ENCODE measurements around the gene PTPRH.
A peak's percentile ranks its signal among the peaks of the same experiment; 100 is the strongest.

The PTPRH gene, protein sequence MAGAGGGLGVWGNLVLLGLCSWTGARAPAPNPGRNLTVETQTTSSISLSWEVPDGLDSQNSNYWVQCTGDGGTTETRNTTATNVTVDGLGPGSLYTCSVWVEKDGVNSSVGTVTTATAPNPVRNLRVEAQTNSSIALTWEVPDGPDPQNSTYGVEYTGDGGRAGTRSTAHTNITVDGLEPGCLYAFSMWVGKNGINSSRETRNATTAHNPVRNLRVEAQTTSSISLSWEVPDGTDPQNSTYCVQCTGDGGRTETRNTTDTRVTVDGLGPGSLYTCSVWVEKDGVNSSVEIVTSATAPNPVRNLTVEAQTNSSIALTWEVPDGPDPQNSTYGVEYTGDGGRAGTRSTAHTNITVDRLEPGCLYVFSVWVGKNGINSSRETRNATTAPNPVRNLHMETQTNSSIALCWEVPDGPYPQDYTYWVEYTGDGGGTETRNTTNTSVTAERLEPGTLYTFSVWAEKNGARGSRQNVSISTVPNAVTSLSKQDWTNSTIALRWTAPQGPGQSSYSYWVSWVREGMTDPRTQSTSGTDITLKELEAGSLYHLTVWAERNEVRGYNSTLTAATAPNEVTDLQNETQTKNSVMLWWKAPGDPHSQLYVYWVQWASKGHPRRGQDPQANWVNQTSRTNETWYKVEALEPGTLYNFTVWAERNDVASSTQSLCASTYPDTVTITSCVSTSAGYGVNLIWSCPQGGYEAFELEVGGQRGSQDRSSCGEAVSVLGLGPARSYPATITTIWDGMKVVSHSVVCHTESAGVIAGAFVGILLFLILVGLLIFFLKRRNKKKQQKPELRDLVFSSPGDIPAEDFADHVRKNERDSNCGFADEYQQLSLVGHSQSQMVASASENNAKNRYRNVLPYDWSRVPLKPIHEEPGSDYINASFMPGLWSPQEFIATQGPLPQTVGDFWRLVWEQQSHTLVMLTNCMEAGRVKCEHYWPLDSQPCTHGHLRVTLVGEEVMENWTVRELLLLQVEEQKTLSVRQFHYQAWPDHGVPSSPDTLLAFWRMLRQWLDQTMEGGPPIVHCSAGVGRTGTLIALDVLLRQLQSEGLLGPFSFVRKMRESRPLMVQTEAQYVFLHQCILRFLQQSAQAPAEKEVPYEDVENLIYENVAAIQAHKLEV

DNA sequence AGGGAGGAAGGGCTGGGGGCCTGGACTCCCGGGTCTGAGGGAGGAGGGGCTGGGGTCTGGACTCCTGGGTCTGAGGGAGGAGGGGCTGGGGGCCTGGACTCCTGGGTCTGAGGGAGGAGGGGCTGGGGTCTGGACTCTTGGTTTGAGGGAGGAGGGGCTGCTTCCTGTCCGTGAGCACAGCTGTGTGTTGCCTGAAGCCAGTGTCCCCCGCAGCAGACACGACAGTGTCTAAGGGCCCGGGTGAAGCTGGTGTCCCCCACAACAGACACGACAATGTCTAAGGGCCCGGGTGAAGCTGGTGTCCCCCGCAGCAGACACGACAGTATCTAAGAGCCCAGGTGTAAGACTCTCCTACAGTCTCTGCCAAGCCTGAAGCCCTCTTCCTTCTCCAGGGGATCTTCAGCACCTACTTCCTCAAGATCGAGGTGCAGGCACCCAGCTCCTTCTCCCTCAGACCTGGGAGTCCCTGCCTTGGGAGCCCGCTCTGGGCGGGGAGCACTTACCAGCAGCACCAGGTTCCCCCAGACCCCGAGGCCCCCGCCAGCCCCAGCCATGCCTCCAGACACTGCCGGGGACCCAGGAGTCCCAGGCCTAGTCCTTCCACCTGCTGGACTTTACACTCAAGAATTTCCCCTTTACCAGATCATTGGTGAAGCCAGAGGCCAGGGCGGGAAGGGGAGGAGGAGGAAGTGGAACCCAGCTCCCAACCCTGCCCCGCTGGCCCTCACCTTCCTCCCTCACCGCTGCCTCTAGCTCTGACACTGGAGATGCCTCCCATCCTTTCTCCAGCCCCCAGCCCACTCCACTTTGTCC lies at the start of gene PTPRH:
TSS of gene PTPRH (minus strand) at position 622 of the 813 bp plus-strand sequence. CDS start at position 554, 68 bp downstream.
- Histone ChIP-seq H3K27ac (ENCODE audit: low read depth, low read length) (no peak within 1 kb of the TSS), H3K9ac (ENCODE audit: low read length in 5 of 5) (no peak within 1 kb of the TSS), H3K4me1 (ENCODE audit: control insufficient read depth in 5 of 5, insufficient read depth in 5 of 5, low read length in 5 of 5) (peaks cover 0 to 8% (median 6%) of the 10 kb centered on the region in 5 donors), H3K36me3 (ENCODE audit: control insufficient read depth in 5 of 5, insufficient read depth in 5 of 5, low read length in 5 of 5) (no peaks in the 10 kb centered on the region), H3K9me3 (ENCODE audit: control insufficient read depth in 5 of 5, low read length in 5 of 5) (peaks cover 4 to 14% (median 11%) of the 10 kb centered on the region in 5 donors), H3K27me3 (ENCODE audit: control insufficient read depth in 5 of 5, insufficient read depth in 4 of 5, low read length in 5 of 5) (peaks cover 3 to 16% (median 8%) of the 10 kb centered on the region in 5 donors), H3K4me3 (ENCODE audit: low read depth in 1 of 5, low read length in 5 of 5) (no peak within 1 kb of the TSS)

DNA sequence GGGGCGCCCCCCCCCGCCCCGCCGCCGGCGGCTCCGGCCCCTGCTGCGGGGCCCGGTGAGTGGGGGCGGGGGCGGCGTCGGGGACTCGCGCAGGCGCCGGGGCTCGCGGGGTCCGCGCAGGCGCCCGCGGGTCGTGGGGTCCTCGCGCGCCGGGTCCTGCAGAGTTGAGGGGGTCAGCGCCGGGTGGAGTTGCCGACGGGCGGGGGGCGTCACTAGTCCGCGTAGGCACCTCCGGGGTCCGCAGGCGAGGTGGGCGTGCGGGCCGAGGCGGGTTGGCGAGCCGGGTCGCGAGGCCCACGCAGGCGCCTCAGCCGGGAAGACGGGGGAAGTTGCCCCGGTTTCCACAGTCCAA lies 49.2 kb upstream of the PTPRH start:
- Histone ChIP-seq H3K36me3 (ENCODE audit: control insufficient read depth in 5 of 5, insufficient read depth in 5 of 5, low read length in 5 of 5) (peaks cover 0 to 6% (median 2%) of the 10 kb centered on the region in 5 donors), H3K27ac (ENCODE audit: low read depth, low read length) (peak overlapping the region; percentile 86), H3K4me3 (ENCODE audit: low read depth in 1 of 5, low read length in 5 of 5) (peak overlapping the region in 4 of 5 donors; percentile 85 to 95 (median 90)), H3K9me3 (ENCODE audit: control insufficient read depth in 5 of 5, low read length in 5 of 5) (no peaks in the 10 kb centered on the region), H3K27me3 (ENCODE audit: control insufficient read depth in 5 of 5, insufficient read depth in 4 of 5, low read length in 5 of 5) (no peaks in the 10 kb centered on the region), H3K9ac (ENCODE audit: low read length in 5 of 5) (peak overlapping the region; percentile 48 to 95 (median 94)), H3K4me1 (ENCODE audit: control insufficient read depth in 5 of 5, insufficient read depth in 5 of 5, low read length in 5 of 5) (peaks cover 19 to 58% (median 54%) of the 10 kb centered on the region in 5 donors)

DNA sequence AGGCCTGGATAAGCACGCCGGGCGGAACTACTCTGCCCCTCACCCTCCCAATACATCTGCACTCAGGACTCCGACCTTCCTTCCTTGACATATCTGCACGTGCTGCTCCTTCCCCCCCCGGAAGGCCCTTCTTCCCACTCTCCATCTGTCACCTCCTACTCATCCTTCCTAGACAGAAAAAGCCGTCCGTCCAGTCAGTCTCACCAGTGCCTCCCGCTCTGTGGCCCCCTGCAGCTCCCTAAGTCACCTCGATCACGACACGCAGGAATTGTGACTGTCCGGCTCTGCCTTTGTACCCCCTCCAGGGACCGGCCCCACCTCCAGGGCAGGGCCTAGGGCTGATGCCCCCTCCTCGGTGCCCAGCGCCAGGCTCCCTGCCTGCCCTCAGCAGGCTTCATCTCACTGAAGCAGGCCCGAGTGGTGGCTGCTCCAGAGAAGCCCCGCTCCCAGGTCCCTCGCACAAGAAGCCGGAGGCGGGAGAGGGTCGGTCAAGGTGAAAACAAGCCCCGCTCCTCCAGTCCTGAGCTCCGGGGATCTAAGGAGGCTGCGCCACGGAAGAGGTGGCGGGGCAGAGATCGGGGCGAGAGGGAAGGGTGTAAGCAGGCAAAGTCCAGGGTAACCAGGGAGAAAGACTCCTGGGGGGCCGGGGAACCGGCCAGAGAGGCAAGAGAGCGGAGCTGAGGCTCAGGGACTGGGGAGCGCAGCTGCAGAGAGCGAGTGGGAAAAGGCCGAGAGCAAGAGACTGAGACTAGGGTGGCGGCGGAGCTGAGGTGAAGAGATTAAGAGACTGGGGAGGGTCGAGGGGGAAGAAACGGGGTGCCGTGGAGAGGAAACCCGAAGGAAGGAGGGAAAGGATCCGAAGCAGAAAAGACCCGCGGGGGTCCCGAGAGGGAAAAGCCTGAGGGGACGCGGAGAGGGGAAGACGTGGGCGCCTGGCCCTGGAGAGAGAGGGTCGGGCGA lies 48.4 kb upstream of the PTPRH start:
- Histone ChIP-seq H3K27ac (ENCODE audit: low read depth, low read length) (peak overlapping the region; percentile 57), H3K36me3 (ENCODE audit: control insufficient read depth in 5 of 5, insufficient read depth in 5 of 5, low read length in 5 of 5) (peaks cover 0 to 5% (median 2%) of the 10 kb centered on the region in 5 donors), H3K27me3 (ENCODE audit: control insufficient read depth in 5 of 5, insufficient read depth in 4 of 5, low read length in 5 of 5) (no peaks in the 10 kb centered on the region), H3K9ac (ENCODE audit: low read length in 5 of 5) (peak overlapping the region; percentile 7 to 97 (median 83)), H3K4me3 (ENCODE audit: low read depth in 1 of 5, low read length in 5 of 5) (peak overlapping the region; percentile 85 to 95 (median 89)), H3K4me1 (ENCODE audit: control insufficient read depth in 5 of 5, insufficient read depth in 5 of 5, low read length in 5 of 5) (peaks cover 19 to 65% (median 62%) of the 10 kb centered on the region in 5 donors), H3K9me3 (ENCODE audit: control insufficient read depth in 5 of 5, low read length in 5 of 5) (no peaks in the 10 kb centered on the region)

DNA sequence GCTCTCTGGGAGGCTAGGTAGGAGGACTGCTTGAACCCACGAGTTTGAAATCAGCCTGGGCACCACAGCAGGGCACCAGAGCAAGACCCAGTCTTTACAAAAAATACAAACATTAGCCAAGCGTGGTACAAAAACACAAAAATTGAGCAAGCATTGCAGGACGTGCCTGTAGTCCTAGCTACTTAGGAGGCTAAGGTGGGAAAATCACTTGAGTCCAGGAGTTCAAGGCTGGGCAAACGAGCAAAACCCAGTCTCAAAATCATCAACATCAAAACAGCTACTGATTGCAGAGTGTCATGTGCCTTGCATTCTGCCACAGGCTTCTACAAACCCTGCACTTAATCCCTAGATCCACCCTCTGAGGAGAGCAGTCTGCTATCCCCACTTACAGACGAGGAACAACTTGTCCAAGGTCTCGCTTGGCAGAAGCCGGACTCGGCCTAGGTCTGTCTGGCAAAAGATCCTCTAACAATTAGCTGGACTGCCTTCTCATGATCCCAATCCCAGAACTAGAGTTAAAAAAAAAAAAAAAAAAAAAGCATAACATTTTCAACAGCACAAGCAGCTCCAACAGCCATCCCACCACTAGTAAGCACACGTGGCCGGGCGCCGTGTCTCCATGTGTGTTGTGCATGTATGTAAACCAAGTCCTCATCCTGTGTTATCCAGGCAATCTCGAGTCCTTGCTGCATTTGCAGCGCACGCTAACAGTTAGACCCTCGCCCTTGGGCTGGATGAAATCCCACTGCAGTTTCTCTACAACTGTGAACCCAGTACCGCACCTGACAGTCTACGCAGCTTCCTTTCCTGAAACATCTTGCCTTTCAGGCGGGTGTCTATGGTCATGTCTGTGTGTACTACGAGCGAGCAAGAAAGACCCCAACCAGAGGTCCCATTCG lies 47.5 kb upstream of the PTPRH start:
- H3K4me1 ChIP-seq (ENCODE audit: control insufficient read depth in 5 of 5, insufficient read depth in 5 of 5, low read length in 5 of 5), result peaks cover 19 to 72% (median 64%) of the 10 kb centered on the region in 5 donors
- H3K27ac ChIP-seq (ENCODE audit: low read depth, low read length), result peak overlapping the region; percentile 57
- H3K9ac ChIP-seq (ENCODE audit: low read length in 5 of 5), result peak overlapping the region; percentile 26 to 97 (median 83)

DNA sequence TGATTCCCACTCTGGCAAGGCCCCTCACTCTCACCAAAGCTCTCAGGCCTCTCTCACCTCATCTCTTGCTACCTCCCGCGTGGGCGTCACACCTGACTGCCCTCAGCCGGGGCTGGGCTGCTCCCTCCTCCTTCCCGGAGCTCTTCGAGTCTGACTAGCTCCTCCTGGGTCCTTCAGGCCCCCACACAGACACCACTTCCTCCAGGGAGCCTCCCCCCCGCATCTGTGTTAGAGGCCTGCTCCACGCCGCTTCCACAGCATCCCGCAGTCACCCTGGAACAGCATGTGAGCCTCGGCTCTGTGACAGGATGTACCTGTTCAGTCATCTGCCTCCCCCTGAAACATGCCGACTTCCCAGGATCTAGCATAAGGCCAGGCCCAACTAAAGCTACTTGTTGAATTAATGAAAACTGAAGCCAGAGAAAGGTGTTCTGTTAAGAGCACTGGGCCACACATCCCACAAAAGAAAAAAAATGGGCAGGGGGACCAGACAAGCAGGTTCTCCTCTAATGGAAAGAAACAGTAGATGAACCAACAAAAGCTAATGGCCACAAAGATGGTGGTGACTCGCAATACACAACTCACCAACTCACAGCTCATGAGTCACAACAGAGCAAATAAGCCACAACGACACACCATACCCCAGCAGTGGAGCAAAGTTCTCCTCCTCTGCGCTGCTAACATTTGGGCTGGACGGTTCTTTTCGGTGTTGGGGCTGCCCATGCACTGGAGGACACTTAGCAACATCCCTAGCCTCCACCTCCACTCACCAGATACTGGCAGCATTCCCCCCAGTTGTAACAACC lies 46.5 kb upstream of the PTPRH start:
- Histone ChIP-seq H3K9me3 (ENCODE audit: control insufficient read depth in 5 of 5, low read length in 5 of 5) (no peaks in the 10 kb centered on the region), H3K27me3 (ENCODE audit: control insufficient read depth in 5 of 5, insufficient read depth in 4 of 5, low read length in 5 of 5) (no peaks in the 10 kb centered on the region), H3K4me1 (ENCODE audit: control insufficient read depth in 5 of 5, insufficient read depth in 5 of 5, low read length in 5 of 5) (peaks cover 19 to 80% (median 69%) of the 10 kb centered on the region in 5 donors), H3K27ac (ENCODE audit: low read depth, low read length) (peak overlapping the region; percentile 57), H3K4me3 (ENCODE audit: low read depth in 1 of 5, low read length in 5 of 5) (peak overlapping the region in 4 of 5 donors; percentile 12 to 95 (median 38)), H3K36me3 (ENCODE audit: control insufficient read depth in 5 of 5, insufficient read depth in 5 of 5, low read length in 5 of 5) (no peaks in the 10 kb centered on the region), H3K9ac (ENCODE audit: low read length in 5 of 5) (peak overlapping the region in 3 of 5 donors; percentile 63 to 97 (median 83))

More for the DNA sequence above, 47.5 kb upstream of the PTPRH start:
- Histone ChIP-seq H3K9me3 (ENCODE audit: control insufficient read depth in 5 of 5, low read length in 5 of 5) (no peaks in the 10 kb centered on the region), H3K4me3 (ENCODE audit: low read depth in 1 of 5, low read length in 5 of 5) (peak overlapping the region; percentile 76 to 95 (median 89)), H3K36me3 (ENCODE audit: control insufficient read depth in 5 of 5, insufficient read depth in 5 of 5, low read length in 5 of 5) (no peaks in the 10 kb centered on the region), H3K27me3 (ENCODE audit: control insufficient read depth in 5 of 5, insufficient read depth in 4 of 5, low read length in 5 of 5) (no peaks in the 10 kb centered on the region)

DNA sequence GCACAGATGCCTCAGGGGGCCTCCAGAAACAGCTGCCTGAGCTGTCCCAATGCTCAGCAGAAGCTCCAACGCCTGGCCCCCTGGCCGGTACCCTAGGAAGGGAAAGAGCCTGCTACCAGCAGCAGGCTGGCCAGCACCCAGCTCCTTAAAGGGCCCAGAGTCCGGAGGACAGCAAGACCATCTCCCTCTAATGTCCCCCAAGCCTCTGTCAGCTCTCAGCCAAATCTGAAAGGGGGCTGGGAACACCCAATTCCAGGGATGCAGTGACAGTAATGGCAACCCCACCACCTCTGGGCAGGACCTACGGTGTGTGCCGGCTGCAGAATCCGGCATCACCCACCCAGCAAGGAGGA lies 45.3 kb upstream of the PTPRH start:
- Histone ChIP-seq H3K9me3 (ENCODE audit: control insufficient read depth in 5 of 5, low read length in 5 of 5) (no peaks in the 10 kb centered on the region), H3K27me3 (ENCODE audit: control insufficient read depth in 5 of 5, insufficient read depth in 4 of 5, low read length in 5 of 5) (no peaks in the 10 kb centered on the region), H3K4me1 (ENCODE audit: control insufficient read depth in 5 of 5, insufficient read depth in 5 of 5, low read length in 5 of 5) (peaks cover 19 to 74% (median 66%) of the 10 kb centered on the region in 5 donors), H3K36me3 (ENCODE audit: control insufficient read depth in 5 of 5, insufficient read depth in 5 of 5, low read length in 5 of 5) (peaks cover 0 to 6% (median 0%) of the 10 kb centered on the region in 5 donors), H3K27ac (ENCODE audit: low read depth, low read length) (peak overlapping the region; percentile 24), H3K4me3 (ENCODE audit: low read depth in 1 of 5, low read length in 5 of 5) (peak overlapping the region; percentile 33 to 57 (median 54)), H3K9ac (ENCODE audit: low read length in 5 of 5) (peak overlapping the region; percentile 38 to 79 (median 64))

DNA sequence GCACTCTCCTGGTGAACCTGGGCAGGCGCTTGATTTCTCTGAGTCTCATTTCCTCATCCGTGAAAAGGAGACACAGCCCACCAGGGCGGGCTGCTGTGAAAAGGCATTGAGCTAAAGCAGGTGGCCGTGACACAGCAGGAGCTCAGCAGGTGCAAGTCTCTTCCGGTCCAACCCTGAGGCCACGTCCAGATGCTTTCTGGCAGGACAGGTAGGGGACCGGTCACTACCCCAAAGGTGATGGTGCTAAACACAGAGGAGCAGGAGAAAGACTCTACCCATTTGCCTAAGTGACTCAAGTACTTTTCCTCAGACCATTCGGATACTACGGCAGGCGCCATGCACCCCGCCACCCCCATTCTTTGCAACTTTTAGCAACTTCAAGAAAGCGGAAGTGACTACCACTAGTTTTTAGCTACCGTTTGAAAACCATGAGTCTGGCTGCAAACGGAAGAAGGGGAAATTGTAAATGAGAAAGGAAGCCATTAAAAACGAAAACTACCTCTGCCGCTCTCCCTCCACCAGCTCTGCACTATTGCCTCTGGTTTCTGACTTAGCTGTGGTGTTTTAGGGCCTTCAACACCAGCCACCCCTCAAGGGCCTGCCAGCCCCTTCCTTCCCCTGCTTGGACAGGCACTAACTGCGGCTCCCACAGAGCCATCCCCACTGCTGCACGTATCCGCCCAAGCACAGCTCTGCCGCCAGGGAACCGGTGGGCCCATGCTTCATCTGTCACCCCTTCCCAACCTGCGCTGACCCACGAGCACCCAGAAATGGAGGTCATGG lies 44.7 kb upstream of the PTPRH start:
- peak overlapping the region in 4 of 5 donors; percentile 63 to 79 (median 66) for H3K9ac ChIP-seq (ENCODE audit: low read length in 5 of 5)
- H3K9me3 ChIP-seq (ENCODE audit: control insufficient read depth in 5 of 5, low read length in 5 of 5), result no peaks in the 10 kb centered on the region
- H3K4me1 ChIP-seq (ENCODE audit: control insufficient read depth in 5 of 5, insufficient read depth in 5 of 5, low read length in 5 of 5), result peaks cover 17 to 74% (median 63%) of the 10 kb centered on the region in 5 donors
- H3K27me3 ChIP-seq (ENCODE audit: control insufficient read depth in 5 of 5, insufficient read depth in 4 of 5, low read length in 5 of 5), result no peaks in the 10 kb centered on the region
- H3K36me3 ChIP-seq (ENCODE audit: control insufficient read depth in 5 of 5, insufficient read depth in 5 of 5, low read length in 5 of 5), result peaks cover 0 to 6% (median 0%) of the 10 kb centered on the region in 5 donors
- peak overlapping the region; percentile 24 for H3K27ac ChIP-seq (ENCODE audit: low read depth, low read length)
- peak overlapping the region; percentile 33 to 57 (median 54) for H3K4me3 ChIP-seq (ENCODE audit: low read depth in 1 of 5, low read length in 5 of 5)

Measured in subcutaneous abdominal adipose tissue (tissue), 5 donors.